Ovary (tissue), 9 donors: ENCODE measurements around the gene DNAAF8. TPM values are rescaled to one million over a fixed set of nuclear protein-coding genes. Genes with fewer than 3 reads are reported as not detected.

Source experiments
- DNase-seq, 5 donors: peaks; one replicate each; pipeline ENCODE4 v3.0.0-alpha.2; 2019 to 2020
- H3K27ac ChIP-seq, 2 donors: fragments of 200-600 bp; one replicate each; pipeline versions ENCODE4 v1.5.1 to v1.8.0; 2019 to 2022
- H3K27me3 ChIP-seq: fragments of 200-600 bp; one replicate; pipeline ENCODE4 v1.8.0; 2022
- H3K36me3 ChIP-seq: fragments of 200-600 bp; sonication (generic); one replicate; pipeline ENCODE4 v1.5.1; 2019
- H3K4me1 ChIP-seq: one replicate; pipeline ENCODE4 v1.8.1; 2013; ENCODE audit warnings: mild to moderate bottlenecking, moderate library complexity; ENCODE audit not compliant: insufficient read depth
- H3K4me3 ChIP-seq: fragments of 200-600 bp; sonication (generic); one replicate; pipeline ENCODE4 v1.5.1; 2017
- H3K9me3 ChIP-seq, 2 donors: fragments of 200-600 bp in 1 of 2; sonication (generic) in 1 of 2; one replicate each; pipeline versions ENCODE4 v1.5.1 to v1.8.1; 2013 to 2019; ENCODE audit warnings: mild to moderate bottlenecking in 1 of 2, moderate library complexity in 1 of 2
- EP300 ChIP-seq: sonication (generic); formaldehyde crosslinking; IDR thresholded peaks from one replicate; pipeline ENCODE4 v1.6.1; 2017; ENCODE audit warnings: antibody characterized with exemption
- POLR2A ChIP-seq: fragments of 450-650 bp; IDR thresholded peaks from one replicate; pipeline ENCODE4 v1.6.1; 2017; ENCODE audit warnings: antibody characterized with exemption, mild to moderate bottlenecking, moderate library complexity
- WGBS, 3 donors: extraction: QIAGEN DNeasy Blood & Tissue Kit in 1 of 3; methylation state at CpG; one replicate each; pipeline versions ENCODE4 v1.1.5 to v1.1.7; 2013 to 2017; 5-methylcytosine and 5-hydroxymethylcytosine counted together
- intact Hi-C, 4 donors: fragments of 100-400 bp; cut with DNase I; formaldehyde crosslinking; loops; one replicate each; pipeline versions ENCODE4 v1.11.0 to v1.15.1; 2022 to 2023
- polyA plus RNA-seq, 2 donors: library from polyadenylated mRNA; stranded (reverse); fragments of 200-250 nt in 1 of 2; fragments of 350-450 nt in 1 of 2; fragmentation: Illumina TruSeq in 1 of 2; extraction: RNeasy Lipid Tissue Mini Kit (QIAGEN cat#74804) in 1 of 2; gene quantifications; one replicate each; pipeline ENCODE4 v1.2.3, GENCODE V29; 2013 to 2014
- total RNA-seq, 7 donors: library from RNA; depleted of rRNA in 2 of 7; stranded (reverse); fragments of >200 nt in 2 of 7; fragmentation: NEBNext Ultra II Directional in 3 of 7; extraction: Animal tissue kit (Norgen Biotek cat#: 25700) in 3 of 7; gene quantifications; one replicate each; pipeline versions ENCODE4 v1.1.0 to v1.2.4, GENCODE V29; 2016 to 2023
- TF ChIP-seq, protein P1 (sequence below), 3 donors: fragments of 450-650 bp in 2 of 3; fragments of 200-600 bp in 1 of 3; IDR thresholded peaks; one replicate each; pipeline versions ENCODE4 v1.5.1 to v1.8.0; 2016 to 2022; ENCODE audit warnings: antibody characterized with exemption in 3 of 3, mild to moderate bottlenecking in 1 of 3
- donor health status: DM: no; HTN: no; CAD: no; lungs with moderate emphysema.
- donor health status: DM: no; HTN: no; CAD: no.
- donor health status: Bipolar disorder and iron deficiency.
- donor health status: DM: yes; HTN: yes; CAD: no.
- donor health status: DM: no; HTN: no; CAD: no.
- donor health status: DM: yes; HTN: yes; CAD: no.

Gene DNAAF8
- total and polyA plus RNA-seq, 9 donors: 0.35 to 9.1 (median 1.2) TPM

DNA sequence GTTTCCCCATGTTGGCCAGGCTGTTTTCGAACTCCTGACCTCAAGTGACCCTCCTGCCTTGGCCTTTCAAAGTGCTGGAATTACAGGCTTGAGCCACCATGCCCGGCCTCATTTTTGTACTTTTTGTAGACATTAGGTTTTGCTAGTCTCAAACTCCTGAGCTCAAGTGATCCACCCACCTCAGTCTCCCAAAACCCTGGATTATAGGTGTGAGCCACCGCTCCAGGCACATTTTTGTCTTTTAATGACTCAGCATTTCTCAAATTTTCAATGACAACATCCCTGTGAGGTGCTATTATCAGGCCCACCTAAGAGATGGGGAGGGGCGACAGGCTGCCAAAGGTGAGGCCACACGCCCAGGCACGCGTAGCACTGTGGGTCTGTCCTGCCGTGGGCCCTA is 52.7 kb downstream of the DNAAF8 start:
- TF ChIP-seq EP300 (no peak), POLR2A (no peak)
- TF ChIP-seq, protein P1, sequence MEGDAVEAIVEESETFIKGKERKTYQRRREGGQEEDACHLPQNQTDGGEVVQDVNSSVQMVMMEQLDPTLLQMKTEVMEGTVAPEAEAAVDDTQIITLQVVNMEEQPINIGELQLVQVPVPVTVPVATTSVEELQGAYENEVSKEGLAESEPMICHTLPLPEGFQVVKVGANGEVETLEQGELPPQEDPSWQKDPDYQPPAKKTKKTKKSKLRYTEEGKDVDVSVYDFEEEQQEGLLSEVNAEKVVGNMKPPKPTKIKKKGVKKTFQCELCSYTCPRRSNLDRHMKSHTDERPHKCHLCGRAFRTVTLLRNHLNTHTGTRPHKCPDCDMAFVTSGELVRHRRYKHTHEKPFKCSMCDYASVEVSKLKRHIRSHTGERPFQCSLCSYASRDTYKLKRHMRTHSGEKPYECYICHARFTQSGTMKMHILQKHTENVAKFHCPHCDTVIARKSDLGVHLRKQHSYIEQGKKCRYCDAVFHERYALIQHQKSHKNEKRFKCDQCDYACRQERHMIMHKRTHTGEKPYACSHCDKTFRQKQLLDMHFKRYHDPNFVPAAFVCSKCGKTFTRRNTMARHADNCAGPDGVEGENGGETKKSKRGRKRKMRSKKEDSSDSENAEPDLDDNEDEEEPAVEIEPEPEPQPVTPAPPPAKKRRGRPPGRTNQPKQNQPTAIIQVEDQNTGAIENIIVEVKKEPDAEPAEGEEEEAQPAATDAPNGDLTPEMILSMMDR (IDR thresholded peaks at IDR 0.05): no peak

DNA sequence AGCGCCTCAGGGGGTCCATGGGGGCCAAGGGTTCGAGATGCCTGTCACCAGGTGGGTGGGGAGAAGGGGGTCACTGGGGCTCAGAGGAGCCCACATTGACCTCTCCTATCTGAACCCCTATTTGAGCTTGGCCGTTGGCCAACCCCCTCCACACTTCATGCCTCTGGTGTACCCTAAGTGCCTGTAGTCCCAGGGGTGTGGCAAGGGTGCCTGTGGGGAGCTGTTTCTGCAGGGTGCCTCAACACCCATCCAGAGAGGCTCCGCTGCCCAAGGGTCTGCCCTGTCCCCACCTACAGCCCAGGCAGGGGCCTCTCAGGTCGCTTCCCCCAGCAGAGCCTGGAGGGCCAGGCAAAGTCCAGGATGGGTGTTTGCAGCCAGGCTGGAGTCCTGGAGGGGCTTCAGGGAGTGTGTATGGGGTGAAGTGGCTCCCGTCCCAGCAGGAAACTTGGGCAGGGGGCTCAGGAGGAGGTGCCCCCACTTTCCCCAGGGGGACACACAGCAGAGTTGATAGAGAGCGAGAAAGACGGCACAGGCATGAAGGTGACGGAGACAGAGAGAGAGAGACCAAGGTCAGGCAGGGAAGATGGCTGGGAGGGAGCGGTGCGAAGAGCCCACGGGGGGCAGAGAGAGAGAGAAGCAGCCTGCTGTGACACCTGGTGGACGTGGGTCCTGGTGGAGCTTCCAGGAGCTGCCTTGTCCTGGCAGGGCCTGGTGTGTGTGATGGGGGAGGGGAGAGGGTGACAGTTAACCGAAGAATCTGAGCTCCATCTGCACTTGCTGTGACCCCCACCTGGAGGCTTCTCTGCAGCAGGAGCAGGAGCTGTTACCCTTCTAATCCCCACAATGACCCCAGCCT is 53.5 kb downstream of the DNAAF8 start, which contains the start of gene SEPTIN12:
Gene SEPTIN12 (minus strand): TSS at position 719 of the 856 bp plus-strand sequence. CDS start 700 bp downstream, at position 19.
- Histone ChIP-seq H3K27me3 (no peaks in the 10 kb centered on the region), H3K4me1 (no peaks in the 10 kb centered on the region), H3K9me3 (no peaks in the 10 kb centered on the region), H3K4me3 (no peak within 1 kb of the TSS), H3K27ac (no peak within 1 kb of the TSS), H3K36me3 (no peaks in the 10 kb centered on the region)
- intact Hi-C loops: no loop called here
- DNase-seq: no peak
- TF ChIP-seq POLR2A (no peak), EP300 (no peak)
- 67 to 76% (median 72%) methylated on average over 14 of the region's 14 CpGs for WGBS, 3 donors

More for the DNA sequence above, 52.7 kb downstream of the DNAAF8 start:
- no peak for DNase-seq
- 93 to 96% (median 93%) methylated on average over 8 of the region's 8 CpGs for WGBS, 3 donors
- intact Hi-C loops: no loop called here
- no peak overlapping the region for H3K27ac ChIP-seq
- no peaks in the 10 kb centered on the region for H3K27me3 ChIP-seq
- no peak overlapping the region for H3K4me3 ChIP-seq
- no peaks in the 10 kb centered on the region for H3K4me1 ChIP-seq
- no peaks in the 10 kb centered on the region for H3K9me3 ChIP-seq
- no peaks in the 10 kb centered on the region for H3K36me3 ChIP-seq

DNA sequence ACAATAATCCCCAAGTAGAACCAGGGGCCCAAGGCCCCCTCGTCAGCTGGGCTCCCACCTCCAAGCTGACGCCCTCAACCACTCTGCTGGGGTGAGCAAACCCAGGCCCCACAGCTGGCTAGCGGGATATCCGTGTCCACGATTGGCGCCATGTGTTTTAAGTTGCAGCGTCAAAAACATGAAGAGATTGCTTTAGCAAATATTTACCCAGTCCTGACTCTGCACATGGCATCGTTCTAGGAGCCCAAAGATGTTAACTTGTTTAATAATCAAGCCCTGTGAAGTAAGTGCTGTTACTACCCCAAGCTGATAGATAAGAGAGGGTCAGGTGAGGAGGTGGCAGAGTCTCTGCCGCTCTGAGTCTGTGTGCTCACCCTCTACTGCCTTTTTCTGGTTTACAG is 54.2 kb downstream of the DNAAF8 start:
- intact Hi-C loops: no loop called here
- TF ChIP-seq, protein P1 (IDR thresholded peaks at IDR 0.05): no peak
- Histone ChIP-seq H3K4me1 (no peaks in the 10 kb centered on the region), H3K4me3 (no peak overlapping the region), H3K27me3 (no peaks in the 10 kb centered on the region), H3K9me3 (no peaks in the 10 kb centered on the region), H3K36me3 (no peaks in the 10 kb centered on the region), H3K27ac (no peak overlapping the region)
- DNase-seq: no peak
- 43 to 56% (median 45%) methylated on average over 9 of the region's 9 CpGs for WGBS, 3 donors

DNA sequence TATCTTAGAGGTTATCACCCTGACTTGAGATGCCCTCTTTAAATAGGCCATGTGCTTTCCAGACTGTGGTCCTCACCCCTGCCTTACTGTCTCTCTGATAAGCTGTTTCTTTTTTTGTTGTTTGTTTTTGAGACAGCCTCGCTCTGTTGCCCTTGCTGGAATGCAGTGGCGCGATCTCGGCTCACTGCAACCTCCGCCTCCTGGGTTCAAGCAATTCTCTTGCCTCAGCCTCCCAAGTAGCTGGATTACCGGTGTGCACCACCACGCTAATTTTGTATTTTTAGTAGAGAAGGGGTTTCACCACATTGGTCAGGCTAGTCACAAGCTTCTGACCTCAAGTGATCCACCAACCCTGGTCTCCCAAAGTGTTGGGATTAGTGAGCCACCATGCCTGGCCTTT is 54.6 kb downstream of the DNAAF8 start:
- WGBS, 3 donors: 67 to 84% (median 77%) methylated on average over 7 of the region's 7 CpGs
- H3K27me3 ChIP-seq: no peaks in the 10 kb centered on the region
- TF ChIP-seq POLR2A: no peak
- intact Hi-C loops: no loop called here
- no peaks in the 10 kb centered on the region for H3K4me1 ChIP-seq
- H3K36me3 ChIP-seq: no peaks in the 10 kb centered on the region
- no peak overlapping the region for H3K27ac ChIP-seq
- no peak for DNase-seq
- H3K4me3 ChIP-seq: no peak overlapping the region
- no peaks in the 10 kb centered on the region for H3K9me3 ChIP-seq

DNA sequence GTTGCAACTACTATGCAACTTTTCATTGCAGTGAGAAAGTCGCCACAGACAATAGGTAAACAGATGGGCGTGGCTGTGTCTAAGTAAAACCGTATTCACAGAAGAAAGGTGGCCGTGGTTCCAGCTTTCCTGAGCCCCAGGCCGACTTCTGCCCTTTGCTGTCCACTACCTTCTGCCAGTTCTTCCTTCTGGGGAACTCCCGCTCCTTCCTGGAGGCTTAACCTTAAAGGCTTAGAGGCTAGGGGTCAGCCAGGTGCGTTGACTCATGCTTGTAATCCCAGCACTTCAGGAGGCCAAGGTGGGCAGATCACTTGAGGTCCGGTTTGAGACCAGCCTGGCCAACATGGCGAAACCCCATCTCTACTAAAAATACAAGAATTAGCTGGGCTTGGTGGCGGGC is 55.9 kb downstream of the DNAAF8 start:
- no peak for DNase-seq
- Histone ChIP-seq H3K27me3 (no peaks in the 10 kb centered on the region), H3K9me3 (no peaks in the 10 kb centered on the region), H3K36me3 (no peaks in the 10 kb centered on the region), H3K4me3 (no peak overlapping the region), H3K4me1 (no peaks in the 10 kb centered on the region), H3K27ac (no peak overlapping the region)
- no peak for TF ChIP-seq EP300
- TF ChIP-seq, protein P1 (IDR thresholded peaks at IDR 0.05): no peak
- TF ChIP-seq POLR2A: no peak
- WGBS, 3 donors: 81 to 88% (median 87%) methylated on average over 10 of the region's 10 CpGs
- intact Hi-C loops: no loop called here
